Mesenchymal stem cell (in vitro differentiated cells and primary cell): ENCODE data around the gene CSF1R.

Source experiments
- DNase-seq: peaks from one replicate; pipeline ENCODE4 v3.0.0-alpha.2; 2013
- H2AFZ ChIP-seq: one replicate; pipeline ENCODE4 v1.6.1; 2013; ENCODE audit warnings: low read depth, mild to moderate bottlenecking, control low read depth, inconsistent platforms, low read length, moderate library complexity
- H2AK5ac ChIP-seq: 2 replicates; pipeline ENCODE4 v1.6.1; 2013; ENCODE audit warnings: low read length, moderate library complexity, mild to moderate bottlenecking, inconsistent platforms; ENCODE audit not compliant: severe bottlenecking
- H2BK120ac ChIP-seq: one replicate; pipeline ENCODE4 v1.6.1; 2013; ENCODE audit warnings: low read depth, mild to moderate bottlenecking, inconsistent platforms, low read length, moderate library complexity
- H2BK12ac ChIP-seq, 2 experiments: one replicate each; pipeline ENCODE4 v1.6.1; 2013; ENCODE audit warnings: inconsistent platforms in 2 of 2, low read length in 2 of 2, mild to moderate bottlenecking in 2 of 2, moderate library complexity in 2 of 2, control low read depth in 1 of 2
- H2BK15ac ChIP-seq: one replicate; pipeline ENCODE4 v1.6.1; 2013; ENCODE audit warnings: mild to moderate bottlenecking, low read depth, inconsistent platforms; ENCODE audit not compliant: poor library complexity, severe bottlenecking
- H2BK5ac ChIP-seq: 2 replicates; pipeline ENCODE4 v1.6.1; 2013; ENCODE audit warnings: low read depth, mild to moderate bottlenecking, low read length, control low read depth, inconsistent platforms; ENCODE audit not compliant: poor library complexity, severe bottlenecking
- H3K14ac ChIP-seq, 2 experiments: one replicate each; pipeline ENCODE4 v1.6.1; 2013; ENCODE audit warnings: inconsistent platforms in 2 of 2, low read length in 2 of 2, control low read depth in 1 of 2, mild to moderate bottlenecking in 1 of 2, moderate library complexity in 1 of 2
- H3K18ac ChIP-seq, 2 experiments: one replicate each; pipeline ENCODE4 v1.6.1; 2013; ENCODE audit warnings: inconsistent platforms in 2 of 2, low read length in 2 of 2, control low read depth in 1 of 2, low read depth in 1 of 2, mild to moderate bottlenecking in 1 of 2
- H3K23ac ChIP-seq, 2 experiments: one replicate each; pipeline ENCODE4 v1.6.1; 2013; ENCODE audit warnings: inconsistent platforms in 2 of 2, low read length in 2 of 2, mild to moderate bottlenecking in 2 of 2, moderate library complexity in 2 of 2, control low read depth in 1 of 2
- H3K27ac ChIP-seq: 2 replicates; pipeline ENCODE4 v1.5.1; 2013; ENCODE audit warnings: mild to moderate bottlenecking, moderate library complexity, low read length, control low read depth, inconsistent platforms; ENCODE audit not compliant: poor library complexity, severe bottlenecking
- H3K27me3 ChIP-seq, 2 experiments: 2 replicates each; pipeline versions ENCODE4 v1.6.1 to v1.7.0; 2013; ENCODE audit warnings: low read length in 2 of 2, mild to moderate bottlenecking in 2 of 2, moderate library complexity in 2 of 2, control low read depth in 1 of 2, inconsistent platforms in 1 of 2; ENCODE audit not compliant: control insufficient read depth in 1 of 2, insufficient read depth in 1 of 2
- H3K36me3 ChIP-seq, 2 experiments: 2 replicates each; pipeline versions ENCODE4 v1.6.1 to v1.7.0; 2013; ENCODE audit warnings: low read length in 2 of 2, control low read depth in 1 of 2, inconsistent platforms in 1 of 2, low read depth in 1 of 2, mild to moderate bottlenecking in 1 of 2; ENCODE audit not compliant: insufficient read depth in 2 of 2, control insufficient read depth in 1 of 2
- H3K4ac ChIP-seq, 2 experiments: one replicate each; pipeline ENCODE4 v1.6.1; 2013; ENCODE audit warnings: inconsistent platforms in 2 of 2, low read length in 2 of 2, mild to moderate bottlenecking in 2 of 2, moderate library complexity in 2 of 2, control low read depth in 1 of 2, low read depth in 1 of 2
- H3K4me1 ChIP-seq: 2 replicates; pipeline ENCODE4 v1.6.1; 2013; ENCODE audit warnings: low read depth, low read length, control low read depth; ENCODE audit not compliant: control insufficient read depth, insufficient read depth
- H3K4me2 ChIP-seq: 2 replicates; pipeline ENCODE4 v1.6.1; 2013; ENCODE audit warnings: low read length, mild to moderate bottlenecking, inconsistent platforms; ENCODE audit not compliant: poor library complexity, severe bottlenecking
- H3K4me3 ChIP-seq, 2 experiments: 2 replicates each; pipeline versions ENCODE4 v1.5.1 to v1.7.0; 2013; ENCODE audit warnings: low read length in 2 of 2, mild to moderate bottlenecking in 2 of 2, control low read depth in 1 of 2, low read depth in 1 of 2; ENCODE audit not compliant: insufficient read depth in 1 of 2
- H3K79me1 ChIP-seq: replicated peaks from 2 replicates; pipeline ENCODE4 v1.6.1; 2013; ENCODE audit warnings: mild to moderate bottlenecking, control low read depth, low read length, inconsistent platforms; ENCODE audit not compliant: poor library complexity, severe bottlenecking
- H3K9ac ChIP-seq: 2 replicates; pipeline ENCODE4 v1.7.0; 2013; ENCODE audit warnings: mild to moderate bottlenecking, low read length, moderate library complexity
- H3K9me3 ChIP-seq: 2 replicates; pipeline ENCODE4 v1.7.0; 2013; ENCODE audit warnings: mild to moderate bottlenecking, low read length; ENCODE audit not compliant: control insufficient read depth
- H4K8ac ChIP-seq: one replicate; pipeline ENCODE4 v1.6.1; 2013; ENCODE audit warnings: inconsistent platforms, mild to moderate bottlenecking, low read length, moderate library complexity
- H4K91ac ChIP-seq: one replicate; pipeline ENCODE4 v1.6.1; 2013; ENCODE audit warnings: mild to moderate bottlenecking, low read length, inconsistent platforms
- WGBS: methylation state at CpG from one replicate; pipeline ENCODE4 v1.1.7; 2013; ENCODE audit warnings: mixed read lengths; 5-methylcytosine and 5-hydroxymethylcytosine counted together

The CSF1R gene

GRCh38 chr5:150075806-150076205 is 10.5 kb downstream of the CSF1R start:
- Histone ChIP-seq H3K4me2 (no peak overlapping the region), H2BK15ac (no peak overlapping the region), H3K18ac (no peak overlapping the region), H2BK120ac (no peak overlapping the region), H3K27ac (no peak overlapping the region), H3K4me3 (no peak overlapping the region), H3K4me1 (peaks cover 2% of the 10 kb centered on the region), H3K36me3 (no peaks in the 10 kb centered on the region), H4K8ac (no peak overlapping the region), H2BK12ac (no peak overlapping the region), H3K27me3 (no peaks in the 10 kb centered on the region), H3K9me3 (peaks cover 13% of the 10 kb centered on the region), H2AK5ac (no peak overlapping the region), H3K14ac (no peak overlapping the region), H2AFZ (no peak overlapping the region), H3K23ac (no peak overlapping the region), H4K91ac (no peak overlapping the region), H3K79me1 (no peaks in the 10 kb centered on the region), H3K4ac (no peak overlapping the region), H2BK5ac (no peak overlapping the region), H3K9ac (no peak overlapping the region)
- DNase-seq, result no peak
- WGBS, result 69% methylated on average over 4 of the region's 4 CpGs

- WGBS, result 80% methylated on average over 4 of the region's 4 CpGs
- H3K79me1 ChIP-seq, result no peaks in the 10 kb centered on the region
Observed at GRCh38 chr5:150075233-150075632, 11.1 kb downstream of the CSF1R start.

DNA sequence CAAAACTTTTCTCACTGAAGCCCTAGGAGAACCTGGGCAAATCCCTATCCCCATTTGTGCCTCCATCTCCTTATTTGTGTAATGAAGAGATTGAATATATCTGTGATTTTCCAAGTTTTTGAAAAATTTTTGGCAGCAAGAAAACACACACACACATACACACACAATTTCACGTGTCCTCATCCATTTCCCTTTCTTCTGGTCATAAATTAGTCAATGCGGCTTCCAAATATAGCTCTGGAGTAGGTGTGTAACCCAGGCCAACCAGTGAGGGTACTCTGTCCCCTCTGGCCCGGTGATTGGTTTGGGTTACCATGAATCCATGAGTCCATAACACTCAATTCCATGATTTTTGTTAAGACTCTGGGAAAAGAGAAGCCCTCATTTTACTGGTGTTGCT is 12.7 kb downstream of the CSF1R start:
- Histone ChIP-seq H3K4me1 (peaks cover 3% of the 10 kb centered on the region), H3K23ac (no peak overlapping the region), H2AFZ (no peak overlapping the region), H3K27ac (no peak overlapping the region), H3K14ac (no peak overlapping the region), H3K9ac (no peak overlapping the region), H3K18ac (no peak overlapping the region), H3K9me3 (peaks cover 13% of the 10 kb centered on the region), H2BK120ac (no peak overlapping the region), H3K79me1 (no peaks in the 10 kb centered on the region), H2BK15ac (no peak overlapping the region), H3K36me3 (no peaks in the 10 kb centered on the region), H3K27me3 (no peaks in the 10 kb centered on the region), H3K4ac (no peak overlapping the region), H2AK5ac (no peak overlapping the region), H4K91ac (no peak overlapping the region), H2BK12ac (no peak overlapping the region), H2BK5ac (no peak overlapping the region), H4K8ac (no peak overlapping the region), H3K4me2 (no peak overlapping the region), H3K4me3 (no peak overlapping the region)
- WGBS, result 83% methylated on average over 3 of the region's 3 CpGs
- no peak for DNase-seq

More at GRCh38 chr5:150075233-150075632, 11.1 kb downstream of the CSF1R start:
- Histone ChIP-seq H3K36me3 (no peaks in the 10 kb centered on the region), H3K4me1 (peaks cover 2% of the 10 kb centered on the region), H2AK5ac (no peak overlapping the region), H2BK120ac (no peak overlapping the region), H3K18ac (no peak overlapping the region), H4K91ac (no peak overlapping the region), H3K9ac (no peak overlapping the region), H4K8ac (no peak overlapping the region), H2AFZ (no peak overlapping the region), H3K27me3 (no peaks in the 10 kb centered on the region), H3K27ac (no peak overlapping the region), H2BK5ac (no peak overlapping the region), H3K9me3 (peaks cover 13% of the 10 kb centered on the region), H2BK12ac (no peak overlapping the region), H3K4me2 (no peak overlapping the region), H3K4ac (no peak overlapping the region), H3K4me3 (no peak overlapping the region), H3K23ac (no peak overlapping the region), H3K14ac (no peak overlapping the region), H2BK15ac (no peak overlapping the region)
- DNase-seq, result no peak

- H4K91ac ChIP-seq, result no peak overlapping the region
- peaks cover 13% of the 10 kb centered on the region for H3K9me3 ChIP-seq
- H3K9ac ChIP-seq, result no peak overlapping the region
- 75% methylated on average over 5 of the region's 5 CpGs for WGBS
- H2AK5ac ChIP-seq, result no peak overlapping the region
- H3K27ac ChIP-seq, result no peak overlapping the region
- no peak overlapping the region for H3K4me2 ChIP-seq
- no peak overlapping the region for H3K14ac ChIP-seq
- no peak overlapping the region for H3K4ac ChIP-seq
- no peak overlapping the region for H2BK12ac ChIP-seq
- no peak overlapping the region for H2BK15ac ChIP-seq
- H4K8ac ChIP-seq, result no peak overlapping the region
- peaks cover 8% of the 10 kb centered on the region for H3K4me1 ChIP-seq
- no peaks in the 10 kb centered on the region for H3K79me1 ChIP-seq
- no peak overlapping the region for H3K18ac ChIP-seq
- no peaks in the 10 kb centered on the region for H3K27me3 ChIP-seq
- H3K23ac ChIP-seq, result no peak overlapping the region
- no peak overlapping the region for H2BK120ac ChIP-seq
- H3K36me3 ChIP-seq, result no peaks in the 10 kb centered on the region
- no peak overlapping the region for H3K4me3 ChIP-seq
- no peak overlapping the region for H2AFZ ChIP-seq
- no peak overlapping the region for H2BK5ac ChIP-seq
- DNase-seq, result no peak
Observed at GRCh38 chr5:150073086-150073625, 13.2 kb downstream of the CSF1R start.
